Measurements from ENCODE around the gene NMRAL1. TPM values are rescaled to one million over a fixed set of nuclear protein-coding genes. Genes with fewer than 3 reads are reported as not detected.

The NMRAL1 gene
- total RNA-seq, 2 experiments from 2014 or later, result 49.5 to 56.2 TPM

GRCh38 chr16:4512473-4512872 lies 38.0 kb upstream of the NMRAL1 start:
- no peaks in the 10 kb centered on the region for H3K9me3 Mint-ChIP-seq
- peak overlapping the region; percentile 67 for H3K27ac Mint-ChIP-seq
- ChIA-PET CTCF (no interaction called here), POLR2A (interaction anchor here (0.5 kb wide), 1 partner anchor 796 kb away, joined by 3 read pairs; no protein-coding TSS in a partner anchor)
- peaks cover 59% of the 10 kb centered on the region for H3K4me1 Mint-ChIP-seq
- no peak overlapping the region for H3K4me3 Mint-ChIP-seq
- DNase-seq, result no peak
- H3K27me3 Mint-ChIP-seq, result no peaks in the 10 kb centered on the region
- peaks cover 57% of the 10 kb centered on the region for H3K36me3 Mint-ChIP-seq (ENCODE audit: low read depth)

DNA sequence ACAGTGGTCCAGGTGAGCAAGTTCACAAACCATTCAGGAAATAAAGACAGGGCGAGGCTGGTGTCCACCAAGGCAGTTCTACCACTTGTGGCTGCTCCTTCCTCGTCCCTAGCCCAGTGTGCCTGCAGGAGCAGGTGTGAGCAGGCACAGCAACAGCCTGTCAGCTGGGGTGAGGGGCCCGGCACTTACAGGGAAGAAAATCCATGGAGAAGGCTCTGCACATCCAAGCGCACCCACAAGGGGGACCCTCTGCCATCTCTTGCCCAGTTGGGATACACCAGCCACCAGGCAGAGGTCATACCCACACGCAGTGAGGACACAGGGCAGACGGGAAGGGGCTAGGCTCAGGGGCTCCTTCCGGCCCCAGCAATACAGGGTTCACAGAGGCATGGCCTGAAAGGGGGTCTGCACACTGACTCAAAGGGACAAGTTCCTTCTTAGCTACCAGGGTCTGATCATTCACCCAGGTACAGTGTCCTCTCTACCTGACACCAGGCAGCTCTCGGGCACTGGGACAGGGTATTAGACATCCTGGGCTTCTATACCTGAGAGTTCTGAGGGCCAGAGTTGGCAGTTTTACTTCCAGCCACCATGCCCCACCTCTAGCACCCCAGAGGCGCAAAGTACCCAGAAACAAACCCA lies 37.1 kb upstream of the NMRAL1 start:
- H3K4me3 Mint-ChIP-seq, result no peak overlapping the region
- H3K4me1 Mint-ChIP-seq, result peaks cover 63% of the 10 kb centered on the region
- DNase-seq, result no peak
- H3K9me3 Mint-ChIP-seq, result no peaks in the 10 kb centered on the region
- POLR2A ChIA-PET, result no interaction called here
- CTCF ChIA-PET, result no interaction called here
- no peaks in the 10 kb centered on the region for H3K27me3 Mint-ChIP-seq
- peaks cover 65% of the 10 kb centered on the region for H3K36me3 Mint-ChIP-seq (ENCODE audit: low read depth)
- H3K27ac Mint-ChIP-seq, result peak overlapping the region; percentile 11

DNA sequence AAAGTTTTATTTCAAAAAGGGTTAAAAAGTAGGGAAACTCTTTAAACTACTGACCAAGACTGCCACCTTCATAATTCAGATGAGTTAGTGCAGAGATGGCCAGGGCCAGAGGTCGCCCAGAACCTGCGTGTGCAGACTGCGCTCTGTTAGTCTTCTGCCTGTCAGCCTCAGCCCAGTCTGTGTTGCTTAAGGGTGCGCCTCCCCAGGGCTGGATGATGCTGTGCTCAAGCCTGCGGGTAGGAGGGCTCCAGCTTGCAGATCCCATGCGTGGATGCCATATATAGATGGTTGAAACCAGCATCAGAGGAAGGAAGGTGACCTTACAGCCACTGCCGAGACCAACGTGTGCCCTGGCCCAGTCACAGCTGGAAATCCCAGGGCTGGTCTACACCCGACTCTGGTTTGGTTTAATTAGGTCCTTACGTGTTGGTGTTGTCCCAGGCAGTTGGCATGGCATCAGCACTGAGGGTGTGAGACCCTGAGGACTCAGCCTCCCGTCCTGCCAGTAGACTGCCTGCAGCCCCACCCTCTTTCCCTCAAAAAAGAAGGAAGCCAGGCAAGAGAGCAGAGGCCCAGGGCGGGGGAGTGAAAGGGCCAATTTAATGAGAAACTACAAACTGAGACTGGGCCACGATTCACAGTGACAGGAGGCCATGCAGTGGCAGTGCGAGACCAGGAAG lies 36.5 kb upstream of the NMRAL1 start:
- peaks cover 64% of the 10 kb centered on the region for H3K4me1 Mint-ChIP-seq
- no peak for DNase-seq
- peaks cover 69% of the 10 kb centered on the region for H3K36me3 Mint-ChIP-seq (ENCODE audit: low read depth)
- H3K27me3 Mint-ChIP-seq, result no peaks in the 10 kb centered on the region
- CTCF ChIA-PET, result interaction anchor here (1.0 to 7.3 kb wide), 4 partner anchors 26 to 40 kb away, joined by 3 to 126 read pairs (median 52); partner anchors contain the start of genes HMOX2 and NMRAL1
- no peak overlapping the region for H3K4me3 Mint-ChIP-seq
- no peaks in the 10 kb centered on the region for H3K9me3 Mint-ChIP-seq
- POLR2A ChIA-PET, result interaction anchor here (12.4 kb wide), 1 partner anchor 34 kb away, joined by 154 read pairs; the partner anchor contains the start of genes HMOX2 and NMRAL1
- peak overlapping the region; percentile 11 for H3K27ac Mint-ChIP-seq

- ChIA-PET CTCF (interaction anchor here (1.0 to 7.3 kb wide), 4 partner anchors 26 to 39 kb away, joined by 3 to 126 read pairs (median 52); partner anchors contain the start of genes HMOX2 and NMRAL1), POLR2A (interaction anchor here (12.4 kb wide), 1 partner anchor 33 kb away, joined by 154 read pairs; the partner anchor contains the start of genes HMOX2 and NMRAL1)
- H3K27ac Mint-ChIP-seq, result peak overlapping the region; percentile 66
- no peaks in the 10 kb centered on the region for H3K27me3 Mint-ChIP-seq
- H3K9me3 Mint-ChIP-seq, result no peaks in the 10 kb centered on the region
- no peak overlapping the region for H3K4me3 Mint-ChIP-seq
- H3K36me3 Mint-ChIP-seq (ENCODE audit: low read depth), result peaks cover 67% of the 10 kb centered on the region
- DNase-seq, result no peak
- peaks cover 64% of the 10 kb centered on the region for H3K4me1 Mint-ChIP-seq
Measured at GRCh38 chr16:4510131-4510530, 35.7 kb upstream of the NMRAL1 start.

GRCh38 chr16:4509420-4509819 lies 35.0 kb upstream of the NMRAL1 start:
- CTCF ChIA-PET, result interaction anchor here (1.4 to 7.3 kb wide), 4 partner anchors 32 to 107 kb away, joined by 3 to 126 read pairs (median 76); partner anchors contain the start of genes HMOX2 and NMRAL1
- Mint-ChIP-seq H3K4me1 (peaks cover 63% of the 10 kb centered on the region), H3K36me3 (ENCODE audit: low read depth) (peaks cover 71% of the 10 kb centered on the region), H3K27me3 (no peaks in the 10 kb centered on the region), H3K4me3 (no peak overlapping the region), H3K9me3 (no peaks in the 10 kb centered on the region), H3K27ac (no peak overlapping the region)
- POLR2A ChIA-PET, result interaction anchor here (1.1 to 12.4 kb wide), 2 partner anchors 10 to 32 kb away, joined by 4 to 154 read pairs; partner anchors contain the start of genes HMOX2 and NMRAL1
- no peak for DNase-seq

DNA sequence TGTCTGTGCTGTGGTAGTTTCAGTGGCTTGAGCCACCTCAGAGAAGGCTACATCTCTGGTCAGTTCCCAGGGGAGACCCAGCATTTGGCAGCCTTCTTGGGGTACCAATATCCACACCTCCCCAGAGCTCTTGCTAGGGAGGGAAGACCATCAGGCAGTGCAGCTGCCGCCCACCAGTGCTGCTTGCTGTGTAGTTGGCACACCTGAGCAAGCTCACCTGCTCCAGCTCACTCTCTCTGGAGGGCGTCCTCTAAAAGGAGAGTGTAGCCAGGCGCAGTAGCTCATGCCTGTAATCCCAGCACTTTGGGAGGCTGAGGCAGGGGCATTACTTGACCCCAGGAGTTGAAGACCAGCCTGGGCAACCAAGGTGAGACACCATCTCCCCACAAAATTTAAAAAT lies 34.4 kb upstream of the NMRAL1 start:
- Mint-ChIP-seq H3K4me1 (peaks cover 62% of the 10 kb centered on the region), H3K36me3 (ENCODE audit: low read depth) (peaks cover 71% of the 10 kb centered on the region), H3K4me3 (no peak overlapping the region), H3K9me3 (no peaks in the 10 kb centered on the region), H3K27ac (peak overlapping the region; percentile 21), H3K27me3 (no peaks in the 10 kb centered on the region)
- ChIA-PET POLR2A (interaction anchor here (0.8 to 12.4 kb wide), 5 partner anchors 10 to 93 kb away, joined by 3 to 154 read pairs (median 40); partner anchors contain the start of genes CORO7, HMOX2 and NMRAL1), CTCF (interaction anchor here (1.0 to 7.3 kb wide), 5 partner anchors 20 to 108 kb away, joined by 3 to 126 read pairs (median 50); partner anchors contain the start of genes HMOX2 and NMRAL1)
- DNase-seq, result no peak

DNA sequence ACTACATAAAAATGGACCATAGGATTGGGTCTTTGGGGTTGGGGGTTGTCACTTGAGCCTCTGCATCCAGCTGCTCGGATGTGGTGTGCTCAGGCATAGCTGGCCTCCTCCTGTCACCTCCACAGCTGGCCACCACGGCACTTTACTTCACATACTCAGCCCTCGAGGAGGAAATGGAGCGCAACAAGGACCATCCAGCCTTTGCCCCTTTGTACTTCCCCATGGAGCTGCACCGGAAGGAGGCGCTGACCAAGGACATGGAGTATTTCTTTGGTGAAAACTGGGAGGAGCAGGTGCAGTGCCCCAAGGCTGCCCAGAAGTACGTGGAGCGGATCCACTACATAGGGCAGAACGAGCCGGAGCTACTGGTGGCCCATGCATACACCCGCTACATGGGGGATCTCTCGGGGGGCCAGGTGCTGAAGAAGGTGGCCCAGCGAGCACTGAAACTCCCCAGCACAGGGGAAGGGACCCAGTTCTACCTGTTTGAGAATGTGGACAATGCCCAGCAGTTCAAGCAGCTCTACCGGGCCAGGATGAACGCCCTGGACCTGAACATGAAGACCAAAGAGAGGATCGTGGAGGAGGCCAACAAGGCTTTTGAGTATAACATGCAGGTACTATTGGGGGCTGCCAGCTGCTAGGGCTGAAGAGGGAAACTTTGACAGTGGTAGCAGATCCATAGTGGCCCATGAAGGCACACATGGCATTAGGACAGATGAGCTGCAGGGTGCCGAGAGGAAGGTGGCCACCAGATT lies 33.3 kb upstream of the NMRAL1 start:
- no peak for DNase-seq
- no peaks in the 10 kb centered on the region for H3K9me3 Mint-ChIP-seq
- no peak overlapping the region for H3K4me3 Mint-ChIP-seq
- peaks cover 67% of the 10 kb centered on the region for H3K36me3 Mint-ChIP-seq (ENCODE audit: low read depth)
- CTCF ChIA-PET, result interaction anchor here (0.9 to 7.3 kb wide), 14 partner anchors 8 to 227 kb away, joined by 3 to 126 read pairs (median 6); partner anchors contain the start of genes ANKS3, DNAAF8, HMOX2 and MGRN1
- POLR2A ChIA-PET, result interaction anchor here (0.8 to 12.4 kb wide), 7 partner anchors 9 to 117 kb away, joined by 3 to 154 read pairs (median 16); partner anchors contain the start of genes CORO7, HMOX2, MGRN1 and NMRAL1
- no peaks in the 10 kb centered on the region for H3K27me3 Mint-ChIP-seq
- peak overlapping the region; percentile 44 for H3K27ac Mint-ChIP-seq
- H3K4me1 Mint-ChIP-seq, result peaks cover 63% of the 10 kb centered on the region

GRCh38 chr16:4506450-4506849 lies 32.0 kb upstream of the NMRAL1 start:
- Mint-ChIP-seq H3K4me1 (peaks cover 58% of the 10 kb centered on the region), H3K9me3 (no peaks in the 10 kb centered on the region), H3K27me3 (no peaks in the 10 kb centered on the region), H3K4me3 (peak overlapping the region; percentile 52), H3K27ac (peak overlapping the region; percentile 93), H3K36me3 (ENCODE audit: low read depth) (peaks cover 55% of the 10 kb centered on the region)
- ChIA-PET CTCF (interaction anchor here (0.6 to 7.3 kb wide), 26 partner anchors 9 to 450 kb away, joined by 3 to 126 read pairs (median 6); partner anchors contain the start of genes ANKS3, DNAAF8, HMOX2 and MGRN1), POLR2A (interaction anchor here (1.0 to 12.4 kb wide), 14 partner anchors 8 to 118 kb away, joined by 4 to 154 read pairs (median 15); partner anchors contain the start of genes C16orf96, CDIP1, CORO7 and HMOX2)
- peak; percentile 71 for DNase-seq

DNA sequence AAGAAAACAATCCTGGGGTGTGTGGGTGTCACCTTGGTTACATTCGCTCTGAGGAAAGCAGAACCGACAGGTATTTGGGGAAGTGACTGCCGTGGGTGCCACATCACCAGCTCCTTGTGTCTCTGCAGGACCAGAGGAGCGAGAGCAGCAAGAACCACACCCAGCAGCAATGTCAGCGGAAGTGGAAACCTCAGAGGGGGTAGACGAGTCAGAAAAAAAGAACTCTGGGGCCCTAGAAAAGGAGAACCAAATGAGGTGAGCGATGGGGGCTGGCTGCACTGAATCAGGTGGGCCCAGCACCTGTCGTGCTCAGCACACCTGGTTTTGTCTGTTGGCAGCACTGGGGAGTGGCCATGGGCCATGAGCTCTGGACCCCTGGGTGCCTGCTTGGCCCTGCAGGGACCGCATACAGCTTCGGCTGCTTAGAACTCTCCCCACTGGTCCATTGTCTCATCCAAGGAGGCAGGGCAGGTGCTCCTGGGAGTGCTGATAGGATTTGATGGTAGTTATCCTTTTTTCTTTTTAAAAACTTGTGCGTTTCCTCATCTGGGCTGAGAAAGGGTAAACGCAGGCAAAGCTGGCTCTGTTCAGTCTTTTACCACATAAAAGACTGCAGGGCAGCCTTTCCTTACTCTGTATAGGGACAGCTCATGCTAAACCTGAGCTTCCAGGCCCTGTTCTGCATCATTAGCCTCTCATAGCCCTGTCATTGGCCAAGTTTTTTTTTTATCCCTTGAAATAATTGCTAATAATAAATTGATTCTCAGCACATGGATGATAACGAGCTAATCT lies 31.1 kb upstream of the NMRAL1 start:
- Mint-ChIP-seq H3K4me3 (peak overlapping the region; percentile 52), H3K27me3 (no peaks in the 10 kb centered on the region), H3K9me3 (no peaks in the 10 kb centered on the region), H3K4me1 (peaks cover 57% of the 10 kb centered on the region), H3K36me3 (ENCODE audit: low read depth) (peaks cover 46% of the 10 kb centered on the region), H3K27ac (peak overlapping the region; percentile 93)
- peak; percentile 85 for DNase-seq
- ChIA-PET CTCF (interaction anchor here (0.6 to 7.3 kb wide), 32 partner anchors 9 to 451 kb away, joined by 3 to 126 read pairs (median 6); partner anchors contain the start of genes ANKS3, CDIP1, DNAAF8 and HMOX2), POLR2A (interaction anchor here (0.7 to 12.4 kb wide), 26 partner anchors 9 to 252 kb away, joined by 3 to 154 read pairs (median 6); partner anchors contain the start of genes ANKS3, C16orf96, CDIP1 and CORO7)

DNA sequence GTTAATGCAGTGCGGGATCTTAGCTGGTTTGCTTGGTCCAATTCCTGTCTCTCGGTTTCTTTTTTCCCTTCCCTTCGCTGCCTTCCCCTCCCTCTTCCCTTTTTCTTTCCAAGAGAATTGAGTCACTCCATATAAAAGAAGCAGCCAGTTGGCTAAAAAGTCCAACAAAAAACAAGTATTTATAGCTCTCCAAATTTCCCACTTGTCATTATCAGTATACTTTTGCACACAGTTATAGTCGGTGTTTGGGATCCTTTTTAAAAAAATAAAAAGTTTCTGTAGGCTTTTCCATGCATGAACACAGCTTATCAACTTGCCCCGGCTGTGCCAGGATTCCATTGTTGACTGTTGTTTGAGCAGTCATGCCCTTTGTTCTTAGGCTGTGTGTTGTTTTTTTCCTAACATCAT lies 26.6 kb upstream of the NMRAL1 start:
- Mint-ChIP-seq H3K27me3 (no peaks in the 10 kb centered on the region), H3K27ac (no peak overlapping the region)
- POLR2A ChIA-PET, result interaction anchor here (0.9 to 12.4 kb wide), 7 partner anchors 11 to 149 kb away, joined by 3 to 154 read pairs (median 3); partner anchors contain the start of genes HMOX2 and NMRAL1

DNA sequence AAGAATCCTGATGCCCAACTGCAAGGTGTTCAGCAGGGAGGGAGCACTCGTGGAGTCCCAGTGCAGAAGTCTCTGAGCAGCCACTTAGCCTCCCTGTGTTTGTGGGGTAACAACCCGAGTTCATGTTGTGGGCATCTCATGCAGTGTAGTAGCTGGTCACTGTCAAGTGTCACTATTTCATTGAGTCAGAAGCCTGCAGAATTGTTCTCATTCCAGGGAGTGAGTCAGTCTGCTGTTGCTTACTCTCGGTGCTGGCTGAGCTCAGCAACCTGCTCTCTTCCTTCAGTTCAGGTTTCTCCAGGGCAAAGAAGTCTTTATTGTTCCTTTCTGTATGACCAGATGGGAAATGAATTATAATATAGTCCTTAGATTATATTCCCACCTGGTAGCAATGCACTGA lies 25.8 kb upstream of the NMRAL1 start:
- Mint-ChIP-seq H3K27me3 (no peaks in the 10 kb centered on the region), H3K4me3 (no peak overlapping the region), H3K27ac (no peak overlapping the region), H3K4me1 (peaks cover 64% of the 10 kb centered on the region), H3K36me3 (ENCODE audit: low read depth) (peaks cover 32% of the 10 kb centered on the region), H3K9me3 (no peaks in the 10 kb centered on the region)
- ChIA-PET POLR2A (interaction anchor here (1.2 to 12.4 kb wide), 5 partner anchors 10 to 116 kb away, joined by 3 to 154 read pairs (median 10); partner anchors contain the start of genes HMOX2 and NMRAL1), CTCF (interaction anchor here (1.1 to 4.5 kb wide), 6 partner anchors 10 to 48 kb away, joined by 3 to 30 read pairs (median 4); partner anchors contain the start of genes CDIP1, HMOX2 and NMRAL1)
- DNase-seq, result no peak

More for the DNA sequence above, 26.6 kb upstream of the NMRAL1 start:
- H3K4me1 Mint-ChIP-seq, result peaks cover 68% of the 10 kb centered on the region
- DNase-seq, result no peak
- peaks cover 33% of the 10 kb centered on the region for H3K36me3 Mint-ChIP-seq (ENCODE audit: low read depth)
- no peak overlapping the region for H3K4me3 Mint-ChIP-seq
- no peaks in the 10 kb centered on the region for H3K9me3 Mint-ChIP-seq
- CTCF ChIA-PET, result interaction anchor here (0.7 to 4.5 kb wide), 7 partner anchors 9 to 47 kb away, joined by 3 to 30 read pairs (median 4); partner anchors contain the start of genes CDIP1, HMOX2 and NMRAL1
